HepG2 (cell line): ENCODE measurements around the gene RNASE12. TPM values are rescaled to one million over a fixed set of nuclear protein-coding genes. Genes with fewer than 3 reads are reported as not detected.

Experiments
- DNMT3B ChIP-seq: conservative IDR thresholded peaks from 2 replicates; pipeline ENCODE4 v1.6.1; 2016; ENCODE audit warnings: missing biosample characterization, control low read depth
- ESRRA ChIP-seq: sonication (generic); formaldehyde crosslinking; IDR thresholded peaks from 2 replicates; pipeline ENCODE4 v1.5.1; 2020; ENCODE audit warnings: mild to moderate bottlenecking, low read depth, missing genetic modification reagents
- HIVEP1 ChIP-seq: sonication (generic); formaldehyde crosslinking; IDR thresholded peaks from 2 replicates; pipeline ENCODE4 v1.4.0; 2020; ENCODE audit warnings: mild to moderate bottlenecking, missing genetic modification reagents
- HMG20B ChIP-seq: conservative IDR thresholded peaks from 2 replicates; pipeline ENCODE4 v1.6.1; 2016; ENCODE audit warnings: missing genetic modification reagents, missing compliant biosample characterization
- HNRNPL ChIP-seq: fragments of 200-400 bp; formaldehyde crosslinking; IDR thresholded peaks from 2 replicates; pipeline ENCODE4 v1.6.1; 2017; ENCODE audit warnings: mild to moderate bottlenecking, low read depth, low read length
- NKX3-1 ChIP-seq: sonication (generic); formaldehyde crosslinking; IDR thresholded peaks from 2 replicates; pipeline ENCODE4 v1.5.0; 2020; ENCODE audit warnings: missing genetic modification reagents
- NPAS2 ChIP-seq: sonication (generic); formaldehyde crosslinking; IDR thresholded peaks from 2 replicates; pipeline ENCODE4 v1.8.0; 2022; ENCODE audit warnings: mild to moderate bottlenecking, missing genetic modification reagents, borderline replicate concordance
- NRL ChIP-seq: sonication (generic); formaldehyde crosslinking; IDR thresholded peaks from 2 replicates; pipeline ENCODE4 v1.5.0; 2020; ENCODE audit warnings: missing genetic modification reagents, mild to moderate bottlenecking, moderate library complexity, borderline replicate concordance
- PATZ1 ChIP-seq: sonication (generic); formaldehyde crosslinking; IDR thresholded peaks from 2 replicates; pipeline ENCODE4 v1.4.0; 2020; ENCODE audit warnings: missing genetic modification reagents
- PRMT3 ChIP-seq: sonication (generic); formaldehyde crosslinking; IDR thresholded peaks from 2 replicates; pipeline ENCODE4 v1.8.1; 2022; ENCODE audit warnings: low read depth, mild to moderate bottlenecking, moderate library complexity, missing genetic modification reagents, borderline replicate concordance
- RBAK ChIP-seq: sonication (generic); formaldehyde crosslinking; IDR thresholded peaks from 2 replicates; pipeline ENCODE4 v1.5.1; 2020; ENCODE audit warnings: mild to moderate bottlenecking, missing genetic modification reagents
- RBM39 ChIP-seq: fragments of 200-400 bp; formaldehyde crosslinking; IDR thresholded peaks from one replicate; pipeline ENCODE4 v1.6.1; 2018; ENCODE audit warnings: antibody characterized with exemption, mild to moderate bottlenecking, low read depth, low read length; ENCODE audit not compliant: poor library complexity, severe bottlenecking
- RCOR2 ChIP-seq: IDR thresholded peaks from 2 replicates; pipeline ENCODE4 v1.6.1; 2016; ENCODE audit warnings: missing biosample characterization, missing genetic modification reagents
- RFX1 ChIP-seq: fragments of 450-650 bp; IDR thresholded peaks from 2 replicates; pipeline ENCODE4 v1.6.1; 2017
- RXRA ChIP-seq: sonication (generic); formaldehyde crosslinking; IDR thresholded peaks from 2 replicates; pipeline ENCODE4 v1.5.1; 2020; ENCODE audit warnings: missing genetic modification reagents
- SIN3A ChIP-seq: IDR thresholded peaks from 2 replicates; pipeline ENCODE4 v1.6.1; 2011; ENCODE audit warnings: low read depth, mild to moderate bottlenecking, control low read depth, low read length, borderline replicate concordance
- SOX5 ChIP-seq: IDR thresholded peaks from 2 replicates; pipeline ENCODE4 v1.6.1; 2016; ENCODE audit warnings: borderline replicate concordance
- STAG1 ChIP-seq: sonication (generic); formaldehyde crosslinking; IDR thresholded peaks from 2 replicates; pipeline ENCODE4 v1.4.0; 2020; ENCODE audit warnings: missing genetic modification reagents
- ZBTB26 ChIP-seq: IDR thresholded peaks from 2 replicates; pipeline ENCODE4 v1.6.1; 2016; ENCODE audit warnings: missing compliant biosample characterization, missing genetic modification reagents, borderline replicate concordance
- ZFP62 ChIP-seq: sonication (generic); formaldehyde crosslinking; IDR thresholded peaks from 2 replicates; pipeline ENCODE4 v1.4.0; 2020; ENCODE audit warnings: missing genetic modification reagents
- ZFX ChIP-seq: sonication (generic); formaldehyde crosslinking; IDR thresholded peaks from 2 replicates; pipeline ENCODE4 v1.4.0; 2020; ENCODE audit warnings: mild to moderate bottlenecking, low read depth, missing genetic modification reagents, moderate library complexity
- ZNF484 ChIP-seq: sonication (generic); formaldehyde crosslinking; IDR thresholded peaks from 2 replicates; pipeline ENCODE4 v1.5.1; 2020; ENCODE audit warnings: mild to moderate bottlenecking, low read depth, missing genetic modification reagents, borderline replicate concordance
- ZNF512 ChIP-seq: sonication (generic); formaldehyde crosslinking; IDR thresholded peaks from 2 replicates; pipeline ENCODE4 v1.4.0; 2020; ENCODE audit warnings: mild to moderate bottlenecking, missing genetic modification reagents
- ZNF572 ChIP-seq: sonication (generic); formaldehyde crosslinking; IDR thresholded peaks from 2 replicates; pipeline ENCODE4 v1.5.1; 2020; ENCODE audit warnings: mild to moderate bottlenecking, missing genetic modification reagents
- ZNF724P ChIP-seq: sonication (generic); formaldehyde crosslinking; IDR thresholded peaks from 2 replicates; pipeline ENCODE4 v1.8.0; 2022; ENCODE audit warnings: missing genetic modification reagents, borderline replicate concordance
- ZNF850 ChIP-seq: sonication (generic); formaldehyde crosslinking; conservative IDR thresholded peaks from 2 replicates; pipeline ENCODE4 v1.9.0; 2021; ENCODE audit warnings: mild to moderate bottlenecking, missing genetic modification reagents
- polyA plus RNA-seq, 8 experiments: library from polyadenylated mRNA; depleted of rRNA in 3 of 8; stranded (reverse) in 7 of 8; unstranded in 1 of 8; fragments of >200 nt; fragmentation: Illumina TruSeq in 4 of 8; extraction: Trizol in 4 of 8; gene quantifications; 2 replicates each; pipeline versions ENCODE4 v1.2.1 to v1.2.3, GENCODE V29; 2011 to 2016; ENCODE audit warnings: low read depth in 4 of 8, missing spikeins in 1 of 8, mixed read lengths in 1 of 8; ENCODE audit not compliant: insufficient read depth in 1 of 8
- total RNA-seq, 5 experiments: library from RNA; depleted of rRNA; stranded (reverse); fragments of >200 nt; fragmentation: Illumina TruSeq; extraction: Trizol; gene quantifications; 2 replicates each; pipeline ENCODE4 v1.2.3, GENCODE V29; 2016; ENCODE audit warnings: low read depth in 1 of 5

Gene RNASE12
- total and polyA plus RNA-seq, 2 of the 13 experiments (the other 11 are each of a cell fraction or from before 2014, with no cell fraction given): not detected

GRCh38 chr14:20613094-20614037 is 22.2 kb upstream of the RNASE12 start (continued):
- TF ChIP-seq STAG1 (CRISPR knock-in tag) (peak; percentile 43; the same call in 1 of the 2 replicates), NPAS2 (CRISPR knock-in tag) (no peak), HIVEP1 (CRISPR knock-in tag) (peak; percentile 89), PATZ1 (CRISPR knock-in tag) (peak; percentile 28; the same call in 1 of the 2 replicates), ZNF724P (CRISPR knock-in tag) (no peak), ZNF484 (CRISPR knock-in tag) (no peak), HNRNPL (0 out of 2 replicates have a peak, but pooled peaks have one; percentile 50), PRMT3 (no peak), DNMT3B (CRISPR knock-in tag) (peak; percentile 62; the same call in 1 of the 2 replicates), HMG20B (no peak), ZNF850 (CRISPR knock-in tag) (no peak), ZNF512 (no peak), ZBTB26 (CRISPR knock-in tag) (peak; percentile 50; the same call in 1 of the 2 replicates), SIN3A (peak; percentile 61; the same call in 1 of the 2 replicates), NKX3-1 (CRISPR knock-in tag) (peak; percentile 75; the same call in 1 of the 2 replicates), RBM39 (peak; percentile 38), RXRA (peak; percentile 86), RFX1 (no peak), SOX5 (CRISPR knock-in tag) (peak; percentile 64), ZFP62 (CRISPR knock-in tag) (peak; percentile 37; the same call in 1 of the 2 replicates), NRL (CRISPR knock-in tag) (peak; percentile 94; the same call in 1 of the 2 replicates), ZNF572 (CRISPR knock-in tag) (0 out of 2 replicates have a peak, but pooled peaks have one; percentile 87), ZFX (CRISPR knock-in tag) (peak; percentile 56; the same call in 1 of the 2 replicates), RBAK (no peak), ESRRA (peak; percentile 65), RCOR2 (CRISPR knock-in tag) (peak; percentile 50; the same call in 1 of the 2 replicates)
